Measurements from ENCODE around the gene SLC38A1. TPM values are rescaled to one million over a fixed set of nuclear protein-coding genes. Genes with fewer than 3 reads are reported as not detected.
A peak's percentile ranks its signal among the peaks of the same experiment; 100 is the strongest.
"Not testable (repeated sequence)": the region's sequence is repeated elsewhere in the genome, so short reads cannot be mapped to it uniquely, and the experiment has no call there.

The SLC38A1 gene
- 100 to 1,000 TPM; 265 to 277 TPM for total RNA-seq

DNA sequence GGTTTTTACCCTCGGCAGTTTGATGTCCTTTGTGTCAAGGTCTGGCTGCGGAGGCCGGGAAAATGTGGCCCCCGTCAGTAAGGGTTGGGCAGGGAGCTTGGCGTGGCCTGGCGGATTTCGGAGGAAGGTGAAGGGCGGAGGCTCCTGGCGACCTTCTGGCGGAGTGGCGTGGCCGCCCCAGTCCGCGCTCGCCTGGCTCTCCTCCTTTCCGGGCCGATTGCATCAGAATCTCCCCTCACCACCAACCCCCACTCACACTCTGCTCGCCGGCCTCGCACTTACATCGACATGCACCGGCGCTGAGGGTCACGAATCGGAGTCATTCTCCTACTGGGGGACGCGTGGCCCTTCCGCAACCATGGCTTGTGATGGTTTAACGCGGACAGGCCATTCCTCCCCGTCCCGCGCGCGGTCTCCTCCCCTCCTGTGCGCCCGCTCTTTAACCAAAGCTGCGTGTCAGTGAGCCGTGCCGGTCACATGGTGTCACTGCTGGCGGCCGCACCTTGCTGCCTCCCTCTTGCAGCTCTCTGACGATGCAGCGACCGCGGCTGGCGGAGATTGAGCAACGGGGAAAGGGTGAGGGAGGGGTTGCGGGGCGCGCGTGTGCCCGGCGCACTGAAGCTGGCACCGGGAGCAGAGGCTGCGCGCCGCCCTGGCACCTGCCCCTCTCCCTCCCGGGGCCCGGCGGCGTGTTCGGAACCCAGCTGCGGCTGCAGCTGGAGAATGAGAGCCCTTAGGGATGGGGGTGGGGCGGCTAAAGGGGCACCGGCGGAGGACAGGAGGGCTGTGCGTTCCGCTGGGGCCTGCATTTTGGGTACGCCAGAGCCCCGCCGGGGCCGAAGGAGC, at the start of gene SLC38A1:
SLC38A1 (minus strand) TSS at position 461 of the 846 bp plus-strand sequence. CDS start 29,243 bp downstream, outside the sequence.
- DNase-seq (peak; percentile 89 to 94), ATAC-seq (replicated peaks in 1 of 2) (peak; percentile 80 to 84)
- H3K9me3 Mint-ChIP-seq = no peaks in the 10 kb centered on the region
- peaks cover 31% of the 10 kb centered on the region for H3K4me1 Mint-ChIP-seq (ENCODE audit: low read depth)
- no peak within 1 kb of the TSS for H3K4me3 Mint-ChIP-seq
- peaks cover 9 to 14% of the 10 kb centered on the region in 2 donors for H3K36me3 Mint-ChIP-seq (ENCODE audit: insufficient read depth in 2 of 2)
- H3K27me3 Mint-ChIP-seq (ENCODE audit: low read depth) = no peaks in the 10 kb centered on the region
- peak within 1 kb of the TSS; percentile 99 for H3K27ac Mint-ChIP-seq

GRCh38 chr12:46318037-46318436, 49.2 kb upstream of the SLC38A1 start:
- Mint-ChIP-seq H3K36me3 (ENCODE audit: insufficient read depth in 2 of 2) (peaks cover 2 to 3% of the 10 kb centered on the region in 2 donors), H3K4me1 (ENCODE audit: low read depth) (no peaks in the 10 kb centered on the region), H3K4me3 (no peak overlapping the region), H3K9me3 (peaks cover 0 to 3% of the 10 kb centered on the region in 2 donors), H3K27ac (no peak overlapping the region), H3K27me3 (ENCODE audit: low read depth) (no peaks in the 10 kb centered on the region)
- no peak for ATAC-seq (replicated peaks in 1 of 2)
- no peak for DNase-seq

- Mint-ChIP-seq H3K27me3 (ENCODE audit: low read depth) (no peaks in the 10 kb centered on the region), H3K4me3 (no peak overlapping the region), H3K27ac (no peak overlapping the region), H3K4me1 (ENCODE audit: low read depth) (no peaks in the 10 kb centered on the region), H3K9me3 (peaks cover 5 to 6% of the 10 kb centered on the region in 2 donors), H3K36me3 (ENCODE audit: insufficient read depth in 2 of 2) (peaks cover 3 to 9% of the 10 kb centered on the region in 2 donors)
- ATAC-seq (replicated peaks in 1 of 2) (no peak), DNase-seq (no peak)
Observed at GRCh38 chr12:46304070-46304469, 35.2 kb upstream of the SLC38A1 start.

DNA sequence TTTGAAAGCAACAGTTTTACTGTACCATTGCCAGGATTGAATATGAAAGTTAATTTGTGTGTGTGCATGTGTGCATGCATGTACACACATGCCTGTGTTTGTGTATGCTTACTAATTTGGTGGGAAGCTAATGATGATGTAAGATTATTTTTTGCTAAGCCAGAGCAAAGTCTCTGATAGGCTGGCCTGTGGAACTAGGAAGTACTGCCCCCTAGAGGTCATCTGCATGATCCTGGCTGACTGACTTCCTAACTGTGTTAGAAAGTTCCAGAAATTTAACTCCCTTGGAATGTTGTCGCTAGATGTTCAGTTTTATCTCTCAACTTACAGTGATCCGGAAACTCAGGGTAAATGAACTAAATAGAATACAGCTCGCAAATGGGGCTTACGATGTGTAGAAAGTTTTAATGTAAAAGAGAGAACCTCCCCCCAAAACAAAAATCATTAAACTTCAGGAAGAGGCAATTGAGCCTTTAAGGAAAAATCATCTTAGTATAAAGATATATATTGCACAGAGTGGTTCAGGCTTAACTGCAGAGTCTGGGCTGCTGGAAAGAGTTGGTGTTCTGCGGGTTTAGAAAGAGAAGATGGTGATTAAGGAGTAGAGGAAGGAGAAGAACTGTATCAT, 34.3 kb upstream of the SLC38A1 start:
- H3K4me3 Mint-ChIP-seq = no peak overlapping the region
- no peak overlapping the region for H3K27ac Mint-ChIP-seq
- DNase-seq (peak; percentile 39 to 44), ATAC-seq (replicated peaks in 1 of 2) (peak; percentile 58 to 59)
- H3K4me1 Mint-ChIP-seq (ENCODE audit: low read depth) = no peaks in the 10 kb centered on the region
- H3K9me3 Mint-ChIP-seq = peaks cover 3 to 4% of the 10 kb centered on the region in 2 donors
- H3K27me3 Mint-ChIP-seq (ENCODE audit: low read depth) = no peaks in the 10 kb centered on the region
- H3K36me3 Mint-ChIP-seq (ENCODE audit: insufficient read depth in 2 of 2) = peaks cover 0 to 5% of the 10 kb centered on the region in 2 donors

DNA sequence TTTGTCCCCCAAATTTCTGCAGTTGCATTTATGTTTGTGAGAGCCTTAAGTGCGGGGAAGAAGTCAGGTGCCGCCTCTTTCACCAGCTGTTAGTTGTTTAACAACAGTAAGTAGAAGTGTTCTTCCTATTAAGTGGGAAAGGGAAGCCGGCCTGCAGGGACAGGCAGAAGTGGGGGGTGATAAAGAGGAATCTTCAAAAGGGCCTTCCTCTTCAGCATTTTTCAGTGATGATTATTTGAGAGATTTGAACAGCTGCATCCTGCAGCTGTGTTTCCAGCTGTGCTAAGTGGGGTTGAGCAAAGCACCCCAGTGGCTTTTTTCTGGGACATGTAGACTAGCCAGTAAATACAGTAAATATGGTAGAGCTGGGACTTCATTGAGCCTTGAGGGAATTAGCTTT, 32.1 kb upstream of the SLC38A1 start:
- H3K4me1 Mint-ChIP-seq (ENCODE audit: low read depth) = no peaks in the 10 kb centered on the region
- peaks cover 0 to 3% of the 10 kb centered on the region in 2 donors for H3K9me3 Mint-ChIP-seq
- H3K36me3 Mint-ChIP-seq (ENCODE audit: insufficient read depth in 2 of 2) = peaks cover 0 to 3% of the 10 kb centered on the region in 2 donors
- ATAC-seq (replicated peaks in 1 of 2) (no peak), DNase-seq (no peak)
- H3K27me3 Mint-ChIP-seq (ENCODE audit: low read depth) = no peaks in the 10 kb centered on the region
- H3K4me3 Mint-ChIP-seq = no peak overlapping the region
- H3K27ac Mint-ChIP-seq = no peak overlapping the region

DNA sequence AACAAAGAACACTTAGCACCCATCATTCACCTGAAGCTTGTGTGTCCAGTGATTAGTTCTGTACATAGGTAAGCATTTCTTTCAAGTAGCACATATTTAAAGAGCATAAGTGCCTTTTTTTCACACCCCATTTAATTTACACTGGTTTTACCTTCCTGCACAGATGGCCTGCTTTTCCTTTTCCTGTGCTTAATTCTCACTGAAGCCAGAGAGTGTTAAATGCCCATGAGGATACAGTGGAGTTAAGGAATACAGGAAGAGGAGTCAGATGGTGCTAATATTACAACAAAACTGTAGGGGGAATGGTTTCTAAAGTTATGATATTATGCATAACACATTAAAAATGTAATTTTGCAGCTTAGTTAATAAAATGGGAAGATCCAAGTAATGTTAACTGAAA, 31.0 kb upstream of the SLC38A1 start:
- Mint-ChIP-seq H3K4me1 (ENCODE audit: low read depth) (no peaks in the 10 kb centered on the region), H3K9me3 (no peaks in the 10 kb centered on the region)

DNA sequence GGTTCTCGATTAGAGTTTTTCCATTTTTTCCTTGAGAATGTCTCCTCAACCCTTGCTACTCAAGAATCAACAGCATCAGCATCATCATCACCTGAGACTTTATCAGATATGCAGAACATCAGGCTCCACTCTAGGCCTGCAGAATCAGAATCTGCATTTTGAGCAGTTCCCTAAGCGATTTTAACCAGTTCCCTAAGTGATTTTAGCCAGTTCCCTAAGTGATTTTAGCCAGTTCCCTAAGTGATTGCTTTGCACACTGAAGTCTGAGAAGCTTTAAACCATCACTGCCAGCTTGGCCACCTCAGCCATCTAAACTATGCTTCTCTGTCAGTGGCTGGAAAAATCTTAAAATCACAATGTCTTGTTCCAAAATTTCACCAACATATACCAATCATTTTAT, 29.4 kb upstream of the SLC38A1 start:
- Mint-ChIP-seq H3K4me3 (no peak overlapping the region), H3K36me3 (ENCODE audit: insufficient read depth in 2 of 2) (no peaks in the 10 kb centered on the region), H3K4me1 (ENCODE audit: low read depth) (no peaks in the 10 kb centered on the region), H3K27ac (no peak overlapping the region), H3K9me3 (no peaks in the 10 kb centered on the region), H3K27me3 (ENCODE audit: low read depth) (no peaks in the 10 kb centered on the region)
- ATAC-seq (replicated peaks in 1 of 2) (no peak), DNase-seq (no peak)

More for the DNA sequence above, 31.0 kb upstream of the SLC38A1 start:
- H3K27me3 Mint-ChIP-seq (ENCODE audit: low read depth) = no peaks in the 10 kb centered on the region
- no peak overlapping the region for H3K27ac Mint-ChIP-seq
- H3K4me3 Mint-ChIP-seq = no peak overlapping the region
- ATAC-seq (replicated peaks in 1 of 2) (no peak), DNase-seq (no peak)
- no peaks in the 10 kb centered on the region for H3K36me3 Mint-ChIP-seq (ENCODE audit: insufficient read depth in 2 of 2)

GRCh38 chr12:46296822-46297221, 28.0 kb upstream of the SLC38A1 start:
- H3K27me3 Mint-ChIP-seq (ENCODE audit: low read depth) = no peaks in the 10 kb centered on the region
- DNase-seq (no peak), ATAC-seq (replicated peaks in 1 of 2) (no peak)
- H3K27ac Mint-ChIP-seq = no peak overlapping the region
- no peak overlapping the region for H3K4me3 Mint-ChIP-seq
- no peaks in the 10 kb centered on the region for H3K4me1 Mint-ChIP-seq (ENCODE audit: low read depth)
- H3K9me3 Mint-ChIP-seq = peaks cover 0 to 2% of the 10 kb centered on the region in 2 donors
- H3K36me3 Mint-ChIP-seq (ENCODE audit: insufficient read depth in 2 of 2) = peaks cover under 1 to 1% of the 10 kb centered on the region in 2 donors

DNA sequence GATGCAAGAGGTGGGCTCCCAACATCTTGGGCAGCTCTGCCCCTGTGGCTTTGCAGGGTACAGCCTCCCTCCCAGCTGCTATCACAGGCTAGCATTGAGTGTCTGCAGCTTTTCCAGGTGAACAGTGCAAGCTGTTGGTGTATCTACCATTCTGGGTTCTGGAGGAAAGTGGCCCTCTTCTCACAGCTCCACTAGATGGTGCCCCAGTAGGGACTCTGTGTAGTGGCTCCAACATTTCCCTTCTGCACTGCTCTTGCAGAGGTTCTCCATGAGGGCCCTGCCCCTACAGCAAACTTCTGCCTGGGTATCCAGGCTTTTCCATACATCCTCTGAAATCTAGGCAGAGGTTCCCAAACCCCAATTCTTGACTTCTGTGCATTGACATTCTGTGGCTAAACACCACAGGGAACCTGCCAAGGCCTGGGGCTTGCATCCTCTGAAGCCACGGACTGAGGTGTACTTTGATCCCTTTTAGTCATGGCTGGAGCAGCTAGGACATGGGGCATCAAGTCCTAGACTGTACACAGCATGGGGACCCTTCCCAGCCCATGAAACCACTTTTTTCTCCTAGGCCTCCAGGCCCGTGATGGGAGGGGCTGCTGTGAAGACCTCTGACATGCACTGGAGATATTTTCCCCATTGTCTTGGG, 24.0 kb upstream of the SLC38A1 start:
- Mint-ChIP-seq H3K4me1 (ENCODE audit: low read depth) (no peaks in the 10 kb centered on the region), H3K36me3 (ENCODE audit: insufficient read depth in 2 of 2) (peaks cover 6 to 9% of the 10 kb centered on the region in 2 donors), H3K27ac (no peak overlapping the region), H3K27me3 (ENCODE audit: low read depth) (no peaks in the 10 kb centered on the region), H3K9me3 (peaks cover 7 to 8% of the 10 kb centered on the region in 2 donors), H3K4me3 (no peak overlapping the region)
- ATAC-seq (replicated peaks in 1 of 2) = no peak
- no peak for DNase-seq

DNA sequence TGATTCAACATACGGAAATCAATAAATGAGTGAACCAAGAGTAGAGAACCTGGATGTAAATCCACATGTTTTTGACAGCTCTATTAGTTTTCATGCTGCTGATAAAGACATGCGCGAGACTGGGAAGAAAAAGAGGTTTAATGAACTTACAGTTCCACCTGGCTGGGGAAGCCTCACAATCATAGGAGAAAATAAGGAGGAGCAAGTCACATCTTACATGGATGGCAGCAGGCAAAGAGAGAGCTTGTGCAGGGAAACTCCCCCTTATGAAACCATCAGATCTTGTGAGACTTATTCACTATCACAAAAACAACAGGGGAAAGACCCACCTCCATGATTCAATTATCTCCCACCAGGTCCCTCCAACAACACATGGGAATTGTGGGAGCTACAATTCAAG, 23.1 kb upstream of the SLC38A1 start:
- Mint-ChIP-seq H3K9me3 (peaks cover 10 to 12% of the 10 kb centered on the region in 2 donors), H3K36me3 (ENCODE audit: insufficient read depth in 2 of 2) (peaks cover 9 to 14% of the 10 kb centered on the region in 2 donors)
- not testable (repeated sequence) for DNase-seq; ATAC-seq (replicated peaks in 1 of 2); H3K4me1 Mint-ChIP-seq (ENCODE audit: low read depth); H3K27me3 Mint-ChIP-seq (ENCODE audit: low read depth); H3K4me3 Mint-ChIP-seq; H3K27ac Mint-ChIP-seq

GRCh38 chr12:46285177-46285576, 16.3 kb upstream of the SLC38A1 start:
- ATAC-seq (replicated peaks in 1 of 2); DNase-seq; H3K4me3 Mint-ChIP-seq; H3K27ac Mint-ChIP-seq; H3K27me3 Mint-ChIP-seq (ENCODE audit: low read depth); H3K4me1 Mint-ChIP-seq (ENCODE audit: low read depth): not testable (repeated sequence)
- Mint-ChIP-seq H3K9me3 (peaks cover 29 to 31% of the 10 kb centered on the region in 2 donors), H3K36me3 (ENCODE audit: insufficient read depth in 2 of 2) (peaks cover 31 to 43% of the 10 kb centered on the region in 2 donors)

GRCh38 chr12:46282829-46283228, 14.0 kb upstream of the SLC38A1 start:
- peaks cover 31 to 43% of the 10 kb centered on the region in 2 donors for H3K36me3 Mint-ChIP-seq (ENCODE audit: insufficient read depth in 2 of 2)
- DNase-seq (no peak), ATAC-seq (replicated peaks in 1 of 2) (no peak)
- H3K9me3 Mint-ChIP-seq = peaks cover 27% of the 10 kb centered on the region in 2 donors
- H3K27ac Mint-ChIP-seq = peak overlapping the region; percentile 45
- no peak overlapping the region for H3K4me3 Mint-ChIP-seq
- no peaks in the 10 kb centered on the region for H3K4me1 Mint-ChIP-seq (ENCODE audit: low read depth)
- H3K27me3 Mint-ChIP-seq (ENCODE audit: low read depth) = no peaks in the 10 kb centered on the region

- ATAC-seq (replicated peaks in 1 of 2) = no peak
- H3K4me3 Mint-ChIP-seq = no peak overlapping the region
- H3K4me1 Mint-ChIP-seq (ENCODE audit: low read depth) = peaks cover 15% of the 10 kb centered on the region
- peaks cover 0 to under 1% of the 10 kb centered on the region in 2 donors for H3K9me3 Mint-ChIP-seq
- DNase-seq = no peak
- H3K27me3 Mint-ChIP-seq (ENCODE audit: low read depth) = no peaks in the 10 kb centered on the region
- H3K27ac Mint-ChIP-seq = no peak overlapping the region
- H3K36me3 Mint-ChIP-seq (ENCODE audit: insufficient read depth in 2 of 2) = peaks cover 7 to 11% of the 10 kb centered on the region in 2 donors
Observed at GRCh38 chr12:46276756-46277155, 7.9 kb upstream of the SLC38A1 start.
